GM12865 (cell line): ENCODE results near the gene ZBTB21.

ENCODE experiments used
- DNase-seq: peaks from one replicate; pipeline ENCODE4 v3.0.0; 2010; ENCODE audit warnings: low read depth
- H3K4me3 ChIP-seq: 2 replicates; pipeline ENCODE4 v1.5.1; 2011; ENCODE audit warnings: mild to moderate bottlenecking, low read depth, low read length, control low read depth
- CTCF ChIP-seq: IDR thresholded peaks from 2 replicates; pipeline ENCODE4 v1.5.1; 2011; ENCODE audit warnings: low read length, control low read depth, low read depth, inconsistent platforms; ENCODE audit not compliant: insufficient read depth; ENCODE audit errors: missing control alignments

Gene ZBTB21

DNA sequence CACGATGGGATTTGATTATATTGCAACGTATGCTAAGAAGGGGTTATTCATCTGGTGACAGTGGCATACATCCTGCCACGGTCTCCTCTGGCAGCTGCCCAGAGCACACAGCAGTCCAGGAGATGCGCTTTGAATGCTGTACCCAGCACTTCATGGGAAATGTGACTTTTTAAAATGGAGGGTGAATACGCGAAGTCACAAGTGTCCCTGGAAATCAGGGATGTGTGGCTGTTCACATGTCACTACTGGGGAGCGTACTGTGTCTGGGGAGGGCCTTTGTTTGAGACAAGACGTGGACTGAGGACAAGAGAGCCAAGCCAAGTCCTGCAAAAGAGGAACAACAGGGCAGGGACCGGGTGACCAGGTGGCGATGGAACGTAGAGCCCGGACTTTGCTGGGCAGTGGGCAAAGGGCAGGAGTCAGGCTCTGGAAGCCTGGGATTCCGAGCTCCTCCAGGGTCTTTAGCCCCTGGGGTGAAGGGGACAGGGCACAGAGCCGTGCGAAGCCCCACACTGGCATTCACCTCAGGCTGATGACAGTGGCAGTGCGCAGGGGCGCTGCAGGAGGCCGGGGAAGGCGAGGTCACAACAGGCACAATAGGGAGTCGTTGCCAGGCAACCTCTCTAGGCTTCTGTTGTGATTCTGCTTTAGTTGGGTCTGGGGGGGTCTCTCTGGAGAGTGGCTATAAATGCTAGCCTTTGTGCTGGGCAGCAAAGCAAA, 11.4 kb upstream of the ZBTB21 start:
- no peak for TF ChIP-seq CTCF
- no peak for DNase-seq
- no peak overlapping the region for H3K4me3 ChIP-seq

DNA sequence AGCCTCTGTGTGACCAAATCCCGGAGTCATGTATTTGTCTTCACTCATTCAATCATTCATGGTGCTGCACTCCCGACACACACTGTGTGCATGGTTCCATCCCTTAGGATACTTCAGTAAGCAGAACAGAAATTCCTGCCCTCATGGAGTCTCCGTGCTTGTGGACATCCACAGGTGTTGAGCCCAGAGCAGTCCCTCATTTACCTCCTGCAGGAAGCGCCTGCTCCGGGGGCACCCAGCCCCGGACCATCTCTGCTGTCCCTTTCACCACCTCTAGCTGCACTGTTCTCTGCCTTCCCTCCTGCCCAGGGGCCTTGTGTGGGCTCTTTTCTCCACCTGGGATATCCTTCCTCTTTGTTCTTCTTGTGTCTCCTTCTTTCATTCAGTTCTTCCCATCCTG, 9.5 kb upstream of the ZBTB21 start:
- no peak for DNase-seq
- no peak overlapping the region for H3K4me3 ChIP-seq
- no peak for TF ChIP-seq CTCF

- TF ChIP-seq CTCF = no peak
- DNase-seq = no peak
- H3K4me3 ChIP-seq = no peak overlapping the region
Observed at GRCh38 chr21:42019101-42019605, 9.0 kb upstream of the ZBTB21 start.

GRCh38 chr21:42017022-42017421, 6.9 kb upstream of the ZBTB21 start:
- TF ChIP-seq CTCF = no peak

GRCh38 chr21:42016364-42016985, 6.3 kb upstream of the ZBTB21 start:
- H3K4me3 ChIP-seq = no peak overlapping the region
- no peak for DNase-seq
- TF ChIP-seq CTCF = no peak

More at GRCh38 chr21:42017022-42017421, 6.9 kb upstream of the ZBTB21 start:
- no peak overlapping the region for H3K4me3 ChIP-seq
- DNase-seq = no peak

- no peak for DNase-seq
- H3K4me3 ChIP-seq = no peak overlapping the region
- no peak for TF ChIP-seq CTCF
Observed at GRCh38 chr21:42013931-42014330, 3.8 kb upstream of the ZBTB21 start.
